GM12892 (cell line): ENCODE results near the gene KCNAB1.

Experiments
- POLR2A ChIP-seq: IDR thresholded peaks from 2 replicates; pipeline ENCODE4 v1.6.1; 2011; ENCODE audit warnings: low read depth, low read length, control low read depth
- POLR2AphosphoS5 ChIP-seq: IDR thresholded peaks from 2 replicates; pipeline ENCODE4 v1.6.1; 2011; ENCODE audit warnings: low read depth, low read length, control low read depth
- TAF1 ChIP-seq: IDR thresholded peaks from 2 replicates; pipeline ENCODE4 v1.6.1; 2011; ENCODE audit warnings: low read depth, mild to moderate bottlenecking, control low read depth, low read length, borderline replicate concordance

DNA sequence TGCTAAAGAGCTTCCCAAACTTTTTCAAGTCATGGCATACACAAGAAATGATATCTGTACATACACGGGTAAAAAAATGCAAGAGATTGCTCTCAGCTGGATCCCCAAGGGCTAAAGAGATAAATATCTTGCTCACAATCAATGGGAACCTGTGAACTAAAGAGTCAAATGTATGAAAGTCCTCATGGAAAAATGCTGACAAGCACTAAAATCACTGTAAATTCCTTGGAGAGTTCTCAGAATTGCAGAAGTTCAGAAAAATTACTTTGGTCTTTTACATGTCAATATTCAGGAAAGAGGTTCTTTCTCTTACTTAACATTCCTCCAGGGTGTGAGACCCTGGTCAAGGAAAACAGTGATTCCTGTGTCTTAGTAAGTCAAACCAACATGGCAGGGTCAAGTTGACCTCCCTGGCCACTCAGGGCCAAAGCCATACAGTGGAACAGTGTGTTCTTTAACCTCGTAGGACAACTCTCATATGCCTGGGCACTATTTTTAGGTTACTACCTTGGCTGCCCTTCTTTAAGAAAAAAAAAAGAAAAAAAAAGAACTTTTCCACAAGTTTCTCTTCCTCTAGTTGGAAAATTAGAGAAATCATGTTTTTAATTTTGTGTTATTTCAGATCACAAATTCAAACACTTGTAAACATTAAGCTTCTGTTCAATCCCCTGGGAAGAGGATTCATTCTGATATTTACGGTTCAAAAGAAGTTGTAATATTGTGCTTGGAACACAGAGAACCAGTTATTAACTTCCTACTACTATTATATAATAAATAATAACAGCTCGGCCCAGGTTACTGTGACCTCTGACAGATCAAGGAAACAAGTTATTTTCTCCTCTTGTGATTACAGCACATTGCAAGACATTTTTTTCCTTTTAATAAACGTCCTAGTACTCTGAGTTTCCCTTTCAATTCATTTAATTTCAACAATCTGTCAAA lies 422.0 kb downstream of the KCNAB1 start:
- no peak for TF ChIP-seq POLR2AphosphoS5
- TF ChIP-seq TAF1 = no peak
- no peak for TF ChIP-seq POLR2A
